Frontal cortex (tissue), 4 donors: ENCODE results near the gene PCAT7. TPM values are rescaled to one million over a fixed set of nuclear protein-coding genes. Genes with fewer than 3 reads are reported as not detected.
"Not testable (repeated sequence)": the region's sequence is repeated elsewhere in the genome, so short reads cannot be mapped to it uniquely, and the experiment has no call there.

Experiments used
- DNase-seq, 2 donors: peaks; one replicate each; pipeline ENCODE4 v3.0.0; 2012; ENCODE audit warnings: low spot score in 2 of 2
- FAIRE-seq: peaks from 2 replicates; lab custom pipeline; 2012; peaks lifted over from hg19 to GRCh38; lab: Jason Lieb, UNC
- total RNA-seq: library from RNA; depleted of rRNA; stranded (reverse); fragments of >200 nt; gene quantifications from one replicate; pipeline ENCODE4 v1.2.3, GENCODE V29; 2014
- donor health status: control.
- donor health status: control.
- donor health status: control.

Gene PCAT7
- not detected for total RNA-seq

DNA sequence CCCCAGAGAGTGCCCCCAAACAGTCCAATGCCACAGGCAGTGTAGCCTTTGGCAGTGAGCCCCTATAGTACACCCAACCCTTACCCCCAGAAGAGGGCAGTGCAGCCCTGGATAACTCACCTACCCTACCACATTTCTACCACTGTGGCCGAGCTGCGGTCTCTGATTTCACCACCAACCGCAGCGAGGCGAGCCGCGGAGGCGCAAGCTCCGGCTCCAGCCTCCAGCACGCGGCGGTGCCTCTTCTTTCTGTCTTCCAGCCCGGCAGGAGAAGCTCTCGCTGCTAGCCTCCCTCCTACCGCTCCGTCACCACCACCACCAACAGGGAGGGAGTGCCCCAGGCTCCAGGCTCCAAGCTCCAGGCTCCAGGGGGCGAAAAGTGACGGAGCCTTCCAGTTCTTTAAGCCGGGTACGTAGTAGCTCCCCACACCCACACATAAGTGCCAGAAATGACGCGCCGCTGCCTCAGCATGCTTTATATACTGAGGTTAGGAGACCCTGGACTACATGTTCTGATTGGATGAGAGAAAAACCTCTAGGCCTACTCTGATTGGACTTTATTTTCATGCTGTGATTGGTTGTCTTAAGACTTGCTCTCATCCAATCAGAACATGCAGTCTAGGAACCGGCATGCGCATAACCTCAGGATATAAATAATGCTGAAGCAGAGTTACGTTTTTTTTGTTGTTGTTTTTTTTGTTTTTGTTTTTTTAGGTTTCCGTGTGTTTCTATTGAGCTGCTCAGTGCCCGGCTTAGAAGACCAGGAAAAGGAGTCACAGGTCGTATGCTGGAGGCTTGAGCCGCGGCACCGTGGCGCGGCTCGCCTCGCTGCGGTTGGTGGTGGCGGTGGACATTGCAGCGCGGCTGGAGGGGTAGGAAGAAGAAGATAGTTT lies at the start of gene PCAT7:
Gene PCAT7 (plus strand): TSS at position 645 of the 893 bp plus-strand sequence.
- DNase-seq (no peak), FAIRE-seq (no peak)

DNA sequence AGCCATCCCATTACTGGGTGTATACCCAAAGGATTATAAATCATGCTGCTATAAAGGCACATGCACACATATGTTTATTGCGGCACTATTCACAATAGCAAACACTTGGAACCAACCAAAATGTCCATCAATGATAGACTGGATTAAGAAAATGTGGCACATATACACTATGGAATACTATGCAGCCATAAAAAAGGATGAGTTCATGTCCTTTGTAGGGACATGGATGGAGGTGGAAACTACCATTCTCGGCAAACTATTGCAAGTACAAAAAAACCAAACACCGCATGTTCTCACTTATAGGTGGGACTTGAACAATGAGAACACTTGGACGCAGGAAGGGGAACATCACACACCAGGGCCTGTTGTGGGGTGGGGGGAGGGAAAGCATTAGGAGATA lies 48.5 kb upstream of the PCAT7 start:
- DNase-seq, FAIRE-seq: not testable (repeated sequence)

DNA sequence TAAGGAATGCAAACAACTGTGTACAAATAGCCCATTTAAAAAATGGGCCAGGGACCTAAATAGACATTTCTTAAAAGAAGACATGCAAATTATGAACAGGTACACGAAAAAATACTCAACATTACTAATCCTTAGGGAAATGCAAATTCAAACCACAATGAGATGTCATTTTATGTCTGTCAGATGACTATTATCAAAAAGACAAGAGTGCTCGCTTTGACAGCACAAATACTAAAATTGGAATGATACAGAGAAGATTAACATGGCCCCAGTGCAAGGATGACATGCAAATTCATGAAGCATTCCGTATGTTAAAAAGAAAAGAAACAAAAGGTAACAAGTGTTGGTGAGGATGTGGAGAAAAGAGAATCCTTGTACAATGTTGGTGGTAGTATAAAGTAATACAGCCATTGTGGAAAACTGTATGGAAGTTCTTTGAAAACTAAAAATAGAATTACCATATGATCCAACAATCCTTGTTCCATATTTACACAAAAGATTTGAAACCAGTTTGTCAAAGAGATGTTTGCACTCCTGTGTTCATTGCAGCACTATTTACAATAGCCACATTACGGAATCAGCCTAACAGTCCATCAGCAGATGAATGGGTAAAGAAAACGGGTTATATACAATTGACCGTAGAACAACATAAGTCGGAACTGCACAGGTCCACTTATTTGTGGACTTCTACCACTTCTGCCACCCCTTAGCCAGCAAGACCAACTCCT lies 47.2 kb upstream of the PCAT7 start:
- no peak for FAIRE-seq
- no peak for DNase-seq

GRCh38 chr9:94511134-94511954 lies 43.5 kb upstream of the PCAT7 start:
- FAIRE-seq (no peak), DNase-seq (no peak)

GRCh38 chr9:94511955-94512265 lies 43.0 kb upstream of the PCAT7 start:
- no peak for FAIRE-seq
- DNase-seq, result no peak

GRCh38 chr9:94514722-94515121 lies 40.2 kb upstream of the PCAT7 start:
- DNase-seq, result no peak
- no peak for FAIRE-seq

DNA sequence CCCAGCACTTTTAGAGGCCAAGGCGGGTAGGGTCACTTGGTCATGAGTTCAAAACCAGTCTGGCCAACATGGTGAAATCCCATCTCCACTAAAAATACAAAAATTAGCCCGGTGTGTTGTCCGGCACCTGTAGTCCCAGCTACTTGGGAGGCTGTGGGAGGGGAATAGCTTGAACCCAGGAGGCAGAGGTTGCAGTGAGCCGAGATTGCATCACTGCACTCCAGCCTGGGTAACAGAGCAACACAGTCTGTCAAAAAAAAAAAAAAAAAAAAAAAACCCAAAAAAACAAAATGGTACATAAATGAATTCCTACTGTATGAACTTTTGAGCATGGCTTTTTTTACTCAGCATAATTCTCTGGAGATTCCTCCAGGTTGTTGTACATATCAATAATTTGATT lies 37.6 kb upstream of the PCAT7 start:
- FAIRE-seq (no peak), DNase-seq (no peak)

- no peak for DNase-seq
- no peak for FAIRE-seq
Measured at GRCh38 chr9:94525396-94526035, 29.4 kb upstream of the PCAT7 start.

- FAIRE-seq (no peak), DNase-seq (no peak)
Measured at GRCh38 chr9:94526271-94526670, 28.6 kb upstream of the PCAT7 start.

- no peak for FAIRE-seq
Measured at GRCh38 chr9:94526951-94527350, 27.9 kb upstream of the PCAT7 start.

GRCh38 chr9:94528886-94529285 lies 26.0 kb upstream of the PCAT7 start:
- DNase-seq (no peak), FAIRE-seq (no peak)

More at GRCh38 chr9:94526951-94527350, 27.9 kb upstream of the PCAT7 start:
- DNase-seq, result no peak

- FAIRE-seq (no peak), DNase-seq (no peak)
Measured at GRCh38 chr9:94533155-94533554, 21.7 kb upstream of the PCAT7 start.

GRCh38 chr9:94533601-94534000 lies 21.3 kb upstream of the PCAT7 start:
- no peak for FAIRE-seq
- no peak for DNase-seq

- FAIRE-seq (no peak), DNase-seq (no peak)
Measured at GRCh38 chr9:94534901-94535300, 20.0 kb upstream of the PCAT7 start.

- FAIRE-seq (no peak), DNase-seq (no peak)
Measured at GRCh38 chr9:94538908-94539307, 16.0 kb upstream of the PCAT7 start.

DNA sequence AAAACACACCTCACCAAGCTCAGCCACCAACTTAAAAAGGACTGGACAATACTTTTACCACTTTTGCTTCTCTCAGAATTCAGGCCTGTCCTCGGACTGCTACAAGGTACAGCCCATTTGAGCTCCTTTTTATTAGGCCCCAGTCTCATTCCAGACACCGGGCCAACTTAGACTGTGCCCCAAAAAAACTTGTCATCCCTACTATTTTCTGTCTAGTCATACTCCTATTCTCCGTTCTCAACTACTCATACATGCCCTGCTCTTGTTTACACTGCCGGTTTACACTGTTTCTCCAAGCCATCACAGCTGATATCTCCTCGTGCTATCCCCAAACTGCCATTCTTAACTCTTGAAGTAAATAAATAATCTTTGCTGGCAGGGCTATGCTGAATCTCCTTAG lies 10.5 kb upstream of the PCAT7 start:
- DNase-seq, FAIRE-seq: not testable (repeated sequence)

- FAIRE-seq (no peak), DNase-seq (no peak)
Measured at GRCh38 chr9:94545940-94546339, 8.9 kb upstream of the PCAT7 start.

- FAIRE-seq (no peak), DNase-seq (no peak)
Measured at GRCh38 chr9:94553029-94553938, 1.6 kb upstream of the PCAT7 start.

DNA sequence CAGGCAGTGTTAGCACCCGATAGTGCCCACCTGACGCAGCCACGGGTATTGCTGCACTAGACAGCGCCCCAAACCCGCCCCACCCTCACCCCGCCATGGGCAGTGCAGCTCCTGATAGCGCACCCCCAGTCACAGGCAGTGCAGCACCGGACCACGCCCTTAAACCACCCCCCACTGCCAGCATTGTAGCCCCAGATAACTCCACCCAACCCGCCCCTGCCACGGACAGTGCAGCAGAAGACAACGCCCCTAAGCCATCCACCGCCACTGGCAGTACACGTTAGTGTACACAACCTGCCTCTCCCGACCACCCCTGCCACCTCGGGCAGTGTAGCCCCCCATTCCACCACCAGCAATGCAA lies 825 bp upstream of the PCAT7 start:
- no peak for DNase-seq
- FAIRE-seq, result no peak
